Measurements from ENCODE around the gene HS6ST2.

- no peak for TF ChIP-seq ZFX (IDR thresholded peaks at IDR 0.05)
- TF ChIP-seq CTCF (conservative IDR thresholded peaks at IDR 0.05): no peak
These were observed 295.6 kb downstream of the HS6ST2 start for GRCh38 chrX:132662844-132663243.
